Activated CD4-positive, alpha-beta T cell treated with anti-CD3 and anti-CD28 coated beads, Interleukin-2, amount 10 ng/mL, durations not matched to agents 7 days and 5 days (primary cell): ENCODE data around the gene ATG9B. TPM values are rescaled to one million over a fixed set of nuclear protein-coding genes. Genes with fewer than 3 reads are reported as not detected.
A peak's percentile ranks its signal among the peaks of the same experiment; 100 is the strongest.

Experiments used
- CTCF ChIA-PET: fragments of 350-600 bp; sonication (Branson Sonifier 250); formaldehyde crosslinking; loops from one replicate; lab custom pipeline; 2021; ENCODE audit warnings: antibody characterized with exemption; lab: Charles Lee
- POLR2A ChIA-PET: fragments of 350-600 bp; sonication (Branson Sonifier 250); formaldehyde crosslinking; loops from one replicate; lab custom pipeline; 2021; ENCODE audit warnings: antibody characterized with exemption; lab: Charles Lee
- DNase-seq: peaks from one replicate; pipeline ENCODE4 v3.0.0-alpha.2; 2020
- H3K27ac Mint-ChIP-seq: one replicate; pipeline ENCODE4 v1.8.0; 2021; ENCODE audit warnings: mild to moderate bottlenecking, moderate library complexity, mixed read lengths
- H3K27me3 Mint-ChIP-seq: one replicate; pipeline ENCODE4 v1.8.0; 2021; ENCODE audit warnings: mixed read lengths
- H3K36me3 Mint-ChIP-seq: one replicate; pipeline ENCODE4 v1.8.0; 2021; ENCODE audit warnings: low read depth, mixed read lengths
- H3K4me1 Mint-ChIP-seq: one replicate; pipeline ENCODE4 v1.8.0; 2021; ENCODE audit warnings: mixed read lengths
- H3K4me3 Mint-ChIP-seq: one replicate; pipeline ENCODE4 v1.8.0; 2021; ENCODE audit warnings: mild to moderate bottlenecking, moderate library complexity, mixed read lengths
- H3K9me3 Mint-ChIP-seq: one replicate; pipeline ENCODE4 v1.8.0; 2021; ENCODE audit warnings: mixed read lengths
- total RNA-seq, 2 experiments: library from RNA; stranded (reverse); gene quantifications; one replicate each; pipeline ENCODE4 v1.2.3, GENCODE V29; 2021

Gene ATG9B
- total RNA-seq, 2 experiments from 2014 or later: 12.1 to 12.3 TPM

DNA sequence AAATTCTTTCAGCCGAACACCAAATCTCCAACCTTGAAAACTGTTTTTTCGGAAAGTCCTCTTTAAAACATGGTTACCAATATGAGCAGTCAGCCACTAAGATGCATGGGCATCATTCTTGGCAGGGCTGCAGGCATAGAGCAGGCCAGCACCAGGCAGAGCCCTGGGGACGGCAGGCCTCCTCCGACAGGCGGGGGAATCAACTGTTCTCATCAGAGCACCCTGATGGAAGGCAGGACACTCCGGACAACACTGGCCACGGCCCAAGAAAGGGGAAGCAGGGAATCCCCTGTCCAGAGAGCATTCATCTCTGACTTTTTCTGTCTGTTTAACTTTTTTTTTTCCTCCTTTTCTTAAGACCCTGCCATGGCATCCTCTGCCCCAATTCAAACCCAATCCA is 34.8 kb downstream of the ATG9B start:
- no peak for DNase-seq
- H3K36me3 Mint-ChIP-seq: peaks cover 8% of the 10 kb centered on the region
- H3K4me3 Mint-ChIP-seq: no peak overlapping the region
- CTCF ChIA-PET: interaction anchor here (0.7 to 2.0 kb wide), 7 partner anchors 9 to 91 kb away, joined by 3 to 5 read pairs (median 3); no protein-coding TSS in a partner anchor
- peaks cover 21% of the 10 kb centered on the region for H3K9me3 Mint-ChIP-seq
- H3K4me1 Mint-ChIP-seq: peaks cover 37% of the 10 kb centered on the region
- no peak overlapping the region for H3K27ac Mint-ChIP-seq
- H3K27me3 Mint-ChIP-seq: peaks cover 8% of the 10 kb centered on the region
- POLR2A ChIA-PET: no interaction called here

- H3K36me3 Mint-ChIP-seq: peaks cover 8% of the 10 kb centered on the region
- CTCF ChIA-PET: interaction anchor here (0.7 to 2.0 kb wide), 9 partner anchors 8 to 90 kb away, joined by 3 to 5 read pairs (median 3); no protein-coding TSS in a partner anchor
- H3K4me3 Mint-ChIP-seq: peak overlapping the region; percentile 34
- H3K4me1 Mint-ChIP-seq: peaks cover 30% of the 10 kb centered on the region
- H3K27ac Mint-ChIP-seq: peak overlapping the region; percentile 74
- POLR2A ChIA-PET: no interaction called here
- H3K9me3 Mint-ChIP-seq: peaks cover 21% of the 10 kb centered on the region
- H3K27me3 Mint-ChIP-seq: peaks cover 14% of the 10 kb centered on the region
- peak; percentile 71 for DNase-seq
Measured at GRCh38 chr7:150988230-150989226, 35.8 kb downstream of the ATG9B start.

DNA sequence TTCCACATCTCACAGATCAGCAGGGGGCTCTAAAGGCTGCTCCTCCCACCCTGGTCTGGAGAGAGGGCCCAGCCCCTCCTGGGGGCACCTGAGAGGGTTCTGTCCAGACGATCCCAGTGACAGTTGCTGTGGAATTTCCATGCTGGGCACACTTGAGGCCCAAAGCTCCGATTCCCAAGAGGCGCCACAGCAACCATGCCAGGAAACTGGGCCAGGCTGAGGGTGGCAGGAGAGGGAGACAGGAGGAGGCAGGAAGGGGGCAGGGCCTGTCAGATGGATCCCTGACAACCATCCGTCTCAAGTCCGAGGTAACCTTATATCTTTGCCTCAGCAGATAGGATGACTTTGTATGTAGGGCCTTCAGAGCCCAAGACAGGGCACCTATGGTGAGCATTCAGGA is 37.7 kb downstream of the ATG9B start:
- CTCF ChIA-PET: interaction anchor here (0.7 to 3.2 kb wide), 14 partner anchors 9 to 144 kb away, joined by 3 to 13 read pairs (median 4); no protein-coding TSS in a partner anchor
- Mint-ChIP-seq H3K4me3 (no peak overlapping the region), H3K36me3 (peaks cover 8% of the 10 kb centered on the region), H3K4me1 (peaks cover 27% of the 10 kb centered on the region), H3K9me3 (peaks cover 21% of the 10 kb centered on the region), H3K27me3 (peaks cover 31% of the 10 kb centered on the region), H3K27ac (no peak overlapping the region)
- DNase-seq: no peak
- POLR2A ChIA-PET: no interaction called here

DNA sequence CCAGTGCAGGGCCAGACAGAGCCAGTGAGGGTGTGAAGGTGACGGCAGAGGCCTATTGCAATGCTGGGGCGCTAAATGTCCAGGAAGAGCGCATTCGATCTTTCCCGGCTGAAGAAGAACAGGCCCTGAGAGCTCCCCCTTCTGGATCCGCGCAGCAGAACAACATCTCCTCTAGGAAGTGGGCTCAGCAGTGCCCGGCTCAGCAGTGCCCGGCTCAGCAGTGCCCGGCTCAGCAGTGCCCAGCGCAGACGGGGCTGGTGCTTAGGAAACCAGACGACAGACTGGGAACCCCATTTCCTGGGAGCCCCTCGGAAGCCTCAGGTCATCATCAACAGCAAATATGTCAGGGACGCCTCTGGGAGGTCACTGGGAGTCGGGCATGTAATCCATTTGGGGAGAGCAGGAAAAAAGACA is 38.2 kb downstream of the ATG9B start:
- peaks cover 6% of the 10 kb centered on the region for H3K36me3 Mint-ChIP-seq
- peaks cover 17% of the 10 kb centered on the region for H3K9me3 Mint-ChIP-seq
- H3K27me3 Mint-ChIP-seq: peaks cover 35% of the 10 kb centered on the region
- DNase-seq: peak; percentile 63
- ChIA-PET CTCF (interaction anchor here (0.6 to 3.2 kb wide), 17 partner anchors 9 to 241 kb away, joined by 3 to 13 read pairs (median 4); partner anchors contain the start of gene ABCF2), POLR2A (interaction anchor here (0.5 to 0.7 kb wide), 2 partner anchors 11 to 26 kb away, joined by 3 read pairs; no protein-coding TSS in a partner anchor)
- H3K4me3 Mint-ChIP-seq: no peak overlapping the region
- H3K27ac Mint-ChIP-seq: no peak overlapping the region
- H3K4me1 Mint-ChIP-seq: peaks cover 27% of the 10 kb centered on the region

GRCh38 chr7:150983893-150984368 is 40.4 kb downstream of the ATG9B start:
- H3K4me3 Mint-ChIP-seq: no peak overlapping the region
- no peaks in the 10 kb centered on the region for H3K9me3 Mint-ChIP-seq
- no peaks in the 10 kb centered on the region for H3K36me3 Mint-ChIP-seq
- CTCF ChIA-PET: interaction anchor here (0.7 to 3.2 kb wide), 11 partner anchors 8 to 184 kb away, joined by 3 to 10 read pairs (median 6); no protein-coding TSS in a partner anchor
- DNase-seq: peak; percentile 63
- H3K27me3 Mint-ChIP-seq: peaks cover 53% of the 10 kb centered on the region
- peaks cover 23% of the 10 kb centered on the region for H3K4me1 Mint-ChIP-seq
- POLR2A ChIA-PET: no interaction called here
- no peak overlapping the region for H3K27ac Mint-ChIP-seq

DNA sequence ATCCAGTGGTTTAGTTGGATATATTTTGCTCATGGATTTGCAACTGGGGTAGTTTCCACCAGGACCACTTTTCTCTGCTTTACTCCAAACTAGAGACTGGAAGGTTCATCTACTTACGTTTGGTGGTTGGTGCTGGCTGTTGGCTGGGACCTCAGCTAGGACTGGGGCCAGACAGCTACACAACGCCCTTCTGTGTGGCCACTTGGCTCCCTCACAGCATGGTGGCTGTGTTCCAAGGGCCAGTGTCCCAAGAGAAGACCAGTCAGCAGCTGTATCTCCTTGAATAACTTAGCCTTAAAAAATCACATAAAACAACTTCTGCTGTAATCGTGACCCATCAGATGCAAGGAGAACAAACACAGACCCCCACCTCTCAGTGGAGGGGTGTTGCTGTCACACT is 41.9 kb downstream of the ATG9B start:
- Mint-ChIP-seq H3K4me1 (peaks cover 18% of the 10 kb centered on the region), H3K9me3 (no peaks in the 10 kb centered on the region), H3K36me3 (no peaks in the 10 kb centered on the region), H3K4me3 (no peak overlapping the region), H3K27me3 (peaks cover 63% of the 10 kb centered on the region), H3K27ac (no peak overlapping the region)
- POLR2A ChIA-PET: no interaction called here
- DNase-seq: no peak
- CTCF ChIA-PET: no interaction called here

DNA sequence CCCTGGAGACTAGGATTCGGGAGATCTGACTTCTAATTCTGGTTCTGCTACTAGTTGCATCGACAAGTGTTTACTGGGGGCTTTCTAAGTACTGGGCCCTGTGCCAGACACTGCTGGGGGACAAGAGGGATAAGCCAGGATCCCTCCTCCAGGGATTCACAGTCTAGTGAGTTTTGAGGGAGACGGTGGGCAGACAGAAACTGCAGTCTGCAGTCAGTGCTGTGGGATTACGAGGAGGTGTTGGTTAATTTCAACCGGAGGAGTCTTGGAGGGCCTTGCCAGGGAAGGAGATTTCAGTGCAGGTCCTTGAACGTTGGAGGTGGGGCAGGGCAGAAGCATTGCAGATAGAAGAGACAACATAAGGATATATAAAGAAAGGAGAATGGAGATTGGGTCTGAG is 42.6 kb downstream of the ATG9B start:
- CTCF ChIA-PET: no interaction called here
- no peak for DNase-seq
- peaks cover 25% of the 10 kb centered on the region for H3K4me1 Mint-ChIP-seq
- H3K27ac Mint-ChIP-seq: no peak overlapping the region
- H3K36me3 Mint-ChIP-seq: no peaks in the 10 kb centered on the region
- POLR2A ChIA-PET: no interaction called here
- H3K27me3 Mint-ChIP-seq: peaks cover 70% of the 10 kb centered on the region
- no peaks in the 10 kb centered on the region for H3K9me3 Mint-ChIP-seq
- no peak overlapping the region for H3K4me3 Mint-ChIP-seq

DNA sequence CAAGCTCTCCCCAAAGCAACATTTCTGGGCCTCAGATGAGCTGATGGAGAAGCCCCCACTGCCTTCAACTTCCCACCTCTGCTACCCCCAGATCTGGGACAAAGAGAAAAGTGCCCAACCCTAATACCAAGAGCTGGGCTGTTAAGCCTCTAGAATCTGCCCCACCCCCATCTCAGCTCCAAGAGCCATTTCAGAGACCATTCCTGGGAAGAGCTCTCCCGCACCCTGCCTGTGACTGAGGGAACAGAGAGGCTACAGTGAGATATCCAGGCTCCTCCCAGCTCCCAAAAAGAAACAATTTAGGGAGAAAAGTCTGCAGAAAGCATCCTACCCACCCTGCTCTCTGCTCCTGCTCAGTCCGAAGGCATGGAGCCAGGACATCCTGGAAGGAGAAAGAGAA is 43.6 kb downstream of the ATG9B start:
- H3K27me3 Mint-ChIP-seq: peaks cover 72% of the 10 kb centered on the region
- H3K36me3 Mint-ChIP-seq: no peaks in the 10 kb centered on the region
- ChIA-PET POLR2A (interaction anchor here (0.5 kb wide), 1 partner anchor 71 kb away, joined by 3 read pairs; no protein-coding TSS in a partner anchor), CTCF (interaction anchor here (0.7 to 2.2 kb wide), 7 partner anchors 9 to 34 kb away, joined by 3 to 8 read pairs (median 3); no protein-coding TSS in a partner anchor)
- no peak for DNase-seq
- H3K4me3 Mint-ChIP-seq: no peak overlapping the region
- no peaks in the 10 kb centered on the region for H3K9me3 Mint-ChIP-seq
- H3K4me1 Mint-ChIP-seq: peaks cover 19% of the 10 kb centered on the region
- no peak overlapping the region for H3K27ac Mint-ChIP-seq

- ChIA-PET CTCF (interaction anchor here (0.7 to 2.2 kb wide), 9 partner anchors 9 to 144 kb away, joined by 3 to 8 read pairs (median 3); no protein-coding TSS in a partner anchor), POLR2A (interaction anchor here (0.5 kb wide), 1 partner anchor 71 kb away, joined by 3 read pairs; no protein-coding TSS in a partner anchor)
- Mint-ChIP-seq H3K9me3 (no peaks in the 10 kb centered on the region), H3K4me3 (no peak overlapping the region), H3K27ac (no peak overlapping the region), H3K27me3 (peaks cover 70% of the 10 kb centered on the region), H3K4me1 (peaks cover 23% of the 10 kb centered on the region), H3K36me3 (no peaks in the 10 kb centered on the region)
- no peak for DNase-seq
Measured at GRCh38 chr7:150979713-150980390, 44.4 kb downstream of the ATG9B start.

DNA sequence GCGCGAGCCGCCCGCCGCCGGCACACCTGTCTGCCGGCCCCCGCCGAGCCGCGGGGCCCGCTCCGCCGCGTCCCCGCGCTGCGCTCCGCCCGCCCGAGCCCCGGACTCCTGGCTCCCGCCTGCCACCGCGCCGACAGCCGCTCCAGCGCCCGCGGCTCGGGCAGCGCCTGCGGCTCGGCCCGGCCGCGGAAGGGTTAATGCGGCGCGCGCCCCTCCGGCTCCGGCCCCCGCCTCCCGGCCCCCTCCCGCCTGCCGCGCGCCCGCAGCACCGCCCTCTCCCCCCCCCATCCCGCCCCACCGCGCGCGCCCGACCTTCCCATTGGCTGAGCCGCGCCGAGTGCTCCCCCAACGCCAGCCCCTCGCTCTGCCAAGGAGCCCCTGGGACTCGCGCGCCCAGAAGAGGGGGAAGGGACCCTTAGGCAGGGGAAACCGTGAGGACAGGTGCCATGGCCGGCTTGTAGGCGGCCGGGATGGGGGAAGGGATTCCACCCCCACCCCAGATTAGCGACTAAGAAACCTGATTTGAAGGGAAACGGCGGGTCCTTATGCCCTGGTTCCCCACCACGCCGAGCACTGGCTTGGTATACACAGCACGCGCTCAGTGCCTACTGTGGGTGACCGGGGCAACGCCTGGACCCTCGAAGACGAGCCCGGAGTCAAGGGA is 46.0 kb downstream of the ATG9B start, which contains the start of gene KCNH2:
Gene KCNH2 (minus strand): TSS at position 196 of the 664 bp plus-strand sequence. CDS start 408 bp downstream, outside the sequence.
- no peak within 1 kb of the TSS for H3K27ac Mint-ChIP-seq
- H3K4me3 Mint-ChIP-seq: peak within 1 kb of the TSS; percentile 67
- peaks cover 61% of the 10 kb centered on the region for H3K27me3 Mint-ChIP-seq
- peak; percentile 24 for DNase-seq
- H3K9me3 Mint-ChIP-seq: no peaks in the 10 kb centered on the region
- H3K4me1 Mint-ChIP-seq: peaks cover 37% of the 10 kb centered on the region
- ChIA-PET POLR2A (no interaction called here), CTCF (interaction anchor here (0.6 to 1.5 kb wide), 5 partner anchors 8 to 633 kb away, joined by 3 to 4 read pairs (median 4); no protein-coding TSS in a partner anchor)
- H3K36me3 Mint-ChIP-seq: no peaks in the 10 kb centered on the region

DNA sequence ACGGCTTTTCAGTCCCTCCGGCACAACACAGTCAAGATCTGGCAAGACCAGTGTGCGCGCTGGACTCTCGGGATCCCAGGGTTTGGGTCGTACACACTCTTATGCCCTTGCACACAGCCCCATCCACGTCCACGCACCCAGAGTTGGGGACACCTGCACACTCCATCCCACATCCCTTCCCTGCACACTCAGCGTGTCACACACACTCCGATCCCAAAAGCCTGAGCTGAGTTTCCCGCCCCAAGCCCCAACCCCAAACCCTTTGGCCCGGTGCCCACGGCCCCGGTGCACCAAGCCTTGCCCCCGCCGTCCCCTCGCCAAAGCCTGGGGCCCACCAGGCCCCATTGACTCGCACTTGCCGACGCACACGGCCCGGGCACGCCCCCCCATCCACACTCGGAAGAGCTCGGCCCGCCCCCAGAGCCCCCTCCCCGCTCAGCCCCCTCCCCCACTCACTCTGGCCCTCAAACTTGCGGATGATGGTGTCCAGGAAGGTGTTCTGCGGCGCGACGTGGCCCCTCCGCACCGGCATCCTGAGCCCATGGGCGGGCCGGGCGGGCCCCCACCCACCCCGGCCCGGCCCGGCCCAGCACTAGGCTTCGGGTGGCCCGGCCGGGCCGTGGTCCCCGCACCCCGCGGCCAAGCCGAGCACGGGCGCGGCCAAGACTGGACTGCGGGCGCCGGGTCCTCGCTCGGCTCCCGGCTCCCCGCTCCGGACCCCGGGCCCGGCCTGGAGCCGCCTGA is 46.7 kb downstream of the ATG9B start:
- Mint-ChIP-seq H3K36me3 (no peaks in the 10 kb centered on the region), H3K9me3 (no peaks in the 10 kb centered on the region), H3K27me3 (peaks cover 55% of the 10 kb centered on the region), H3K4me3 (peak overlapping the region; percentile 67), H3K4me1 (peaks cover 42% of the 10 kb centered on the region), H3K27ac (no peak overlapping the region)
- CTCF ChIA-PET: interaction anchor here (1.5 to 2.5 kb wide), 2 partner anchors 9 to 31 kb away, joined by 4 to 7 read pairs; no protein-coding TSS in a partner anchor
- no peak for DNase-seq
- POLR2A ChIA-PET: no interaction called here
